SK-N-DZ (cell line): Measurements from ENCODE around the gene BAZ2B.
"Not testable (repeated sequence)": the region's sequence is repeated elsewhere in the genome, so short reads cannot be mapped to it uniquely, and the experiment has no call there.

Experiments used
- DNase-seq: peaks from one replicate; pipeline ENCODE4 v3.0.0-alpha.2; 2015; ENCODE audit warnings: low spot score

The BAZ2B gene

GRCh38 chr2:159419403-159419802, 196.9 kb downstream of the BAZ2B start:
- no peak for DNase-seq

- no peak for DNase-seq
Measured at GRCh38 chr2:159411460-159411859, 204.9 kb downstream of the BAZ2B start.

- no peak for DNase-seq
Measured at GRCh38 chr2:159410276-159410675, 206.1 kb downstream of the BAZ2B start.

GRCh38 chr2:159409116-159409800, 207.1 kb downstream of the BAZ2B start:
- no peak for DNase-seq

GRCh38 chr2:159402790-159403189, 213.6 kb downstream of the BAZ2B start:
- DNase-seq, result no peak

GRCh38 chr2:159402160-159402559, 214.2 kb downstream of the BAZ2B start:
- not testable (repeated sequence) for DNase-seq

GRCh38 chr2:159399716-159400415, 216.5 kb downstream of the BAZ2B start:
- DNase-seq, result no peak

- no peak for DNase-seq
Measured at GRCh38 chr2:159396799-159397198, 219.5 kb downstream of the BAZ2B start.

GRCh38 chr2:159382447-159383028, 233.8 kb downstream of the BAZ2B start:
- no peak for DNase-seq

- no peak for DNase-seq
Measured at GRCh38 chr2:159381574-159381973, 234.8 kb downstream of the BAZ2B start.

GRCh38 chr2:159380685-159381239, 235.6 kb downstream of the BAZ2B start:
- no peak for DNase-seq

GRCh38 chr2:159379181-159379580, 237.2 kb downstream of the BAZ2B start:
- DNase-seq, result no peak

GRCh38 chr2:159375241-159375640, 241.1 kb downstream of the BAZ2B start:
- DNase-seq, result no peak

GRCh38 chr2:159371506-159371905, 244.8 kb downstream of the BAZ2B start:
- DNase-seq, result no peak

- no peak for DNase-seq
Measured at GRCh38 chr2:159366538-159366937, 249.8 kb downstream of the BAZ2B start.

- no peak for DNase-seq
Measured at GRCh38 chr2:159362816-159363251, 253.5 kb downstream of the BAZ2B start.

- no peak for DNase-seq
Measured at GRCh38 chr2:159362094-159362493, 254.3 kb downstream of the BAZ2B start.

- not testable (repeated sequence) for DNase-seq
Measured at GRCh38 chr2:159361603-159362002, 254.7 kb downstream of the BAZ2B start.

GRCh38 chr2:159356053-159356554, 260.2 kb downstream of the BAZ2B start:
- no peak for DNase-seq

- DNase-seq, result no peak
Measured at GRCh38 chr2:159351977-159352376, 264.4 kb downstream of the BAZ2B start.

GRCh38 chr2:159349674-159350299, 266.6 kb downstream of the BAZ2B start:
- no peak for DNase-seq
